Loucy (cell line): Measurements from ENCODE around the gene FGF7.

Experiments used
- H2AFZ ChIP-seq: fragments of 200-600 bp; sonication (generic); 2 replicates; pipeline ENCODE4 v1.6.0; 2016; ENCODE audit warnings: antibody characterized with exemption, mild to moderate bottlenecking, low read length, moderate library complexity
- H3F3A ChIP-seq: fragments of 200-600 bp; 2 replicates; pipeline ENCODE4 v1.6.0; 2016; ENCODE audit warnings: antibody characterized with exemption, low read depth, mild to moderate bottlenecking
- H3K27me3 ChIP-seq: fragments of 200-600 bp; sonication (generic); 2 replicates; pipeline ENCODE4 v1.6.1; 2014; ENCODE audit warnings: low read length, mild to moderate bottlenecking; ENCODE audit not compliant: insufficient read depth, poor library complexity, severe bottlenecking
- H3K36me3 ChIP-seq: fragments of 200-600 bp; sonication (generic); 2 replicates; pipeline ENCODE4 v1.6.1; 2016; ENCODE audit warnings: low read length; ENCODE audit not compliant: insufficient read depth
- H3K4me1 ChIP-seq: fragments of 200-600 bp; sonication (generic); 2 replicates; pipeline ENCODE4 v1.5.1; 2014; ENCODE audit warnings: low read length, mild to moderate bottlenecking; ENCODE audit not compliant: insufficient read depth, poor library complexity, severe bottlenecking
- H3K4me2 ChIP-seq: fragments of 200-600 bp; sonication (generic); 2 replicates; pipeline ENCODE4 v1.6.0; 2014; ENCODE audit warnings: antibody characterized with exemption, low read length, low read depth, mild to moderate bottlenecking; ENCODE audit not compliant: poor library complexity, severe bottlenecking
- H3K4me3 ChIP-seq: fragments of 200-600 bp; sonication (generic); 2 replicates; pipeline ENCODE4 v1.5.1; 2014; ENCODE audit warnings: low read length, mild to moderate bottlenecking, mixed read lengths; ENCODE audit not compliant: poor library complexity, severe bottlenecking
- H3K79me2 ChIP-seq: fragments of 200-600 bp; sonication (generic); 2 replicates; pipeline ENCODE4 v1.6.1; 2014; ENCODE audit warnings: low read length; ENCODE audit not compliant: insufficient read depth
- H3K9ac ChIP-seq: fragments of 200-600 bp; sonication (generic); 2 replicates; pipeline ENCODE4 v1.6.0; 2014; ENCODE audit warnings: mild to moderate bottlenecking, low read depth, low read length, moderate library complexity; ENCODE audit not compliant: poor library complexity, severe bottlenecking
- H3K9me2 ChIP-seq: fragments of 200-600 bp; sonication (generic); replicated peaks from 2 replicates; pipeline ENCODE4 v1.6.1; 2016; ENCODE audit warnings: low read depth, low read length, mixed read lengths
- H3K9me3 ChIP-seq: fragments of 200-600 bp; sonication (generic); 2 replicates; pipeline ENCODE4 v1.6.1; 2014; ENCODE audit warnings: mild to moderate bottlenecking, antibody characterized with exemption, low read length, low read depth; ENCODE audit not compliant: insufficient read depth
- H4K20me1 ChIP-seq: fragments of 200-600 bp; sonication (generic); 2 replicates; pipeline ENCODE4 v1.6.0; 2014; ENCODE audit warnings: antibody characterized with exemption, low read length, mild to moderate bottlenecking; ENCODE audit not compliant: insufficient read depth, poor library complexity, severe bottlenecking
- CTCF ChIP-seq: fragments of 200-600 bp; sonication (generic); conservative IDR thresholded peaks from 2 replicates; pipeline ENCODE4 v1.5.1; 2014; ENCODE audit warnings: mild to moderate bottlenecking, antibody characterized with exemption, low read length
- EZH2phosphoT487 ChIP-seq: fragments of 200-600 bp; IDR thresholded peaks from 2 replicates; pipeline ENCODE4 v1.6.1; 2018; ENCODE audit warnings: antibody characterized with exemption, mild to moderate bottlenecking, moderate library complexity, borderline replicate concordance

The FGF7 gene

GRCh38 chr15:49452595-49452994 lies 29.6 kb downstream of the FGF7 start:
- H3K9me3 ChIP-seq, result no peaks in the 10 kb centered on the region
- no peak for TF ChIP-seq CTCF
- TF ChIP-seq EZH2phosphoT487, result no peak
- no peaks in the 10 kb centered on the region for H4K20me1 ChIP-seq
- no peaks in the 10 kb centered on the region for H3F3A ChIP-seq
- H3K27me3 ChIP-seq, result no peaks in the 10 kb centered on the region
- no peaks in the 10 kb centered on the region for H3K9me2 ChIP-seq
- H3K79me2 ChIP-seq, result no peaks in the 10 kb centered on the region
- H3K4me2 ChIP-seq, result no peak overlapping the region
- no peak overlapping the region for H2AFZ ChIP-seq
- no peaks in the 10 kb centered on the region for H3K4me1 ChIP-seq
- no peaks in the 10 kb centered on the region for H3K36me3 ChIP-seq
- no peak overlapping the region for H3K4me3 ChIP-seq
- no peak overlapping the region for H3K9ac ChIP-seq

GRCh38 chr15:49456166-49456565 lies 33.1 kb downstream of the FGF7 start:
- Histone ChIP-seq H3K9me2 (no peaks in the 10 kb centered on the region), H3K79me2 (no peaks in the 10 kb centered on the region), H3K4me3 (no peak overlapping the region), H2AFZ (no peak overlapping the region), H3K4me2 (no peak overlapping the region), H3K9ac (no peak overlapping the region), H4K20me1 (no peaks in the 10 kb centered on the region), H3K4me1 (no peaks in the 10 kb centered on the region), H3K36me3 (no peaks in the 10 kb centered on the region), H3K27me3 (no peaks in the 10 kb centered on the region), H3F3A (no peaks in the 10 kb centered on the region), H3K9me3 (no peaks in the 10 kb centered on the region)
- TF ChIP-seq EZH2phosphoT487 (no peak), CTCF (no peak)

- H4K20me1 ChIP-seq, result no peaks in the 10 kb centered on the region
- H3K27me3 ChIP-seq, result no peaks in the 10 kb centered on the region
- no peaks in the 10 kb centered on the region for H3K9me2 ChIP-seq
- H3F3A ChIP-seq, result no peaks in the 10 kb centered on the region
- no peaks in the 10 kb centered on the region for H3K79me2 ChIP-seq
- no peaks in the 10 kb centered on the region for H3K9me3 ChIP-seq
- H3K36me3 ChIP-seq, result no peaks in the 10 kb centered on the region
- no peak overlapping the region for H3K9ac ChIP-seq
- no peak overlapping the region for H3K4me3 ChIP-seq
- TF ChIP-seq CTCF (no peak), EZH2phosphoT487 (no peak)
- no peaks in the 10 kb centered on the region for H3K4me1 ChIP-seq
- H2AFZ ChIP-seq, result no peak overlapping the region
- H3K4me2 ChIP-seq, result no peak overlapping the region
Observed at GRCh38 chr15:49458145-49458544, 35.1 kb downstream of the FGF7 start.
